Measurements from ENCODE around the gene NASP. TPM values are rescaled to one million over a fixed set of nuclear protein-coding genes. Genes with fewer than 3 reads are reported as not detected.

NASP gene
- total RNA-seq, 1 experiment from 2014 or later: 99.6 TPM

GRCh38 chr1:45647248-45648021 lies 63.6 kb downstream of the NASP start:
- no peak for DNase-seq (ENCODE audit: low read depth)
- in situ Hi-C loops (cut with HindIII; ENCODE audit: low pct_unique_long_range_greater_than_20kb, low sequenced_read_pairs): no loop called here

GRCh38 chr1:45654540-45655280 lies 70.9 kb downstream of the NASP start:
- no peak for DNase-seq (ENCODE audit: low read depth)
- in situ Hi-C loops (cut with HindIII; ENCODE audit: low pct_unique_long_range_greater_than_20kb, low sequenced_read_pairs): no loop called here

GRCh38 chr1:45656573-45657226 lies 72.9 kb downstream of the NASP start:
- DNase-seq (ENCODE audit: low read depth): no peak
- in situ Hi-C loops (cut with HindIII; ENCODE audit: low pct_unique_long_range_greater_than_20kb, low sequenced_read_pairs): no loop called here

- DNase-seq (ENCODE audit: low read depth): no peak
Observed at GRCh38 chr1:45658171-45658570, 74.3 kb downstream of the NASP start.

GRCh38 chr1:45659222-45659621 lies 75.4 kb downstream of the NASP start:
- DNase-seq (ENCODE audit: low read depth): no peak
- in situ Hi-C loops (cut with HindIII; ENCODE audit: low pct_unique_long_range_greater_than_20kb, low sequenced_read_pairs): no loop called here

More at GRCh38 chr1:45658171-45658570, 74.3 kb downstream of the NASP start:
- in situ Hi-C loops (cut with HindIII; ENCODE audit: low pct_unique_long_range_greater_than_20kb, low sequenced_read_pairs): no loop called here

- DNase-seq (ENCODE audit: low read depth): no peak
- in situ Hi-C loops (cut with HindIII; ENCODE audit: low pct_unique_long_range_greater_than_20kb, low sequenced_read_pairs): no loop called here
Observed at GRCh38 chr1:45660336-45660735, 76.5 kb downstream of the NASP start.

GRCh38 chr1:45666836-45667235 lies 83.0 kb downstream of the NASP start:
- in situ Hi-C loops (cut with HindIII; ENCODE audit: low pct_unique_long_range_greater_than_20kb, low sequenced_read_pairs): no loop called here
- no peak for DNase-seq (ENCODE audit: low read depth)

- in situ Hi-C loops (cut with HindIII; ENCODE audit: low pct_unique_long_range_greater_than_20kb, low sequenced_read_pairs): no loop called here
- DNase-seq (ENCODE audit: low read depth): no peak
Observed at GRCh38 chr1:45667321-45668111, 83.7 kb downstream of the NASP start.

Other genes with a start within 250 kb of the NASP start
- 9.9 and 11.5 TPM in 2 replicates for gene TOE1, start 243.9 kb upstream of the NASP start, total RNA-seq (2014; rRNA removed; shearing (Covaris generic); ENCODE audit: low replicate concordance)
- 24.9 and 54.8 TPM in 2 replicates for gene MUTYH, start 243.6 kb upstream of the NASP start, total RNA-seq (2014; rRNA removed; shearing (Covaris generic); ENCODE audit: low replicate concordance)
- gene TESK2, start 92.9 kb upstream of the NASP start, total RNA-seq (2014; rRNA removed; shearing (Covaris generic); ENCODE audit: low replicate concordance): 1.9 TPM in 1 of 2 replicates, not detected in the other
- 2.7 and 6.7 TPM in 2 replicates for gene CCDC163, start 84.0 kb upstream of the NASP start, total RNA-seq (2014; rRNA removed; shearing (Covaris generic); ENCODE audit: low replicate concordance)
- gene MMACHC, start 83.7 kb upstream of the NASP start, total RNA-seq (2014; rRNA removed; shearing (Covaris generic); ENCODE audit: low replicate concordance): 1.3 and 2.1 TPM in 2 replicates
- 3,864 and 4,011 TPM in 2 replicates for gene PRDX1, start 62.2 kb upstream of the NASP start, total RNA-seq (2014; rRNA removed; shearing (Covaris generic); ENCODE audit: low replicate concordance)
- 235 and 258 TPM in 2 replicates for gene AKR1A1, start 33.2 kb upstream of the NASP start, total RNA-seq (2014; rRNA removed; shearing (Covaris generic); ENCODE audit: low replicate concordance)
- gene CCDC17, start 40.0 kb downstream of the NASP start, total RNA-seq (2014; rRNA removed; shearing (Covaris generic); ENCODE audit: low replicate concordance): 0.10 TPM in 1 of 2 replicates, not detected in the other
- gene GPBP1L1, start 102.5 kb downstream of the NASP start, total RNA-seq (2014; rRNA removed; shearing (Covaris generic); ENCODE audit: low replicate concordance): 59.0 and 90.2 TPM in 2 replicates
- 21.6 and 71.6 TPM in 2 replicates for gene TMEM69, start 104.1 kb downstream of the NASP start, total RNA-seq (2014; rRNA removed; shearing (Covaris generic); ENCODE audit: low replicate concordance)
- gene IPP, start 166.6 kb downstream of the NASP start, total RNA-seq (2014; rRNA removed; shearing (Covaris generic); ENCODE audit: low replicate concordance): 2.5 and 5.1 TPM in 2 replicates
- 25.5 and 27.5 TPM in 2 replicates for gene MAST2, start 219.6 kb downstream of the NASP start, total RNA-seq (2014; rRNA removed; shearing (Covaris generic); ENCODE audit: low replicate concordance)